CMK (cell line): ENCODE results near the gene PCNT.
A peak's percentile ranks its signal among the peaks of the same experiment; 100 is the strongest.

Experiments used
- DNase-seq: peaks from one replicate; pipeline ENCODE4 v3.0.0-alpha.2; 2010; ENCODE audit warnings: low read depth

PCNT gene

DNA sequence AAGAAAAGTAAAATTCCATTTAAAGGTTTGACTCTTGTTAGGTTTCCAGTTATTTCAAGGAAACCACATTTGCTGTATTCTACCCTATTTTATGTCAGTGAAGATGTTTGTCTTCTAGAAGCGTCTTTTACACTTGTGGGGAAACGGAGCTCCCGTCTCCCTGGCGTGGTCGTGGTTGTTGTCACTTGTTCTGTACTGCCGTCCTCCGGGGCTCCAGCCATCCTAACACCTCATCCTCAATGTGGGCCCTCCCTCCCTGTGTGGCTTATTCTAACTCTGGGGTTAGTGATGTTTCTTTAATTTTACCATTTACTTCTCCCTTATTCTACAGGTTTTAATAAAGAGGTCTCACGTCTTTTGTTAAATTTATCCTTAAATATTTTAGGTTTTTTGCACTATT lies 82.0 kb downstream of the PCNT start:
- no peak for DNase-seq

DNA sequence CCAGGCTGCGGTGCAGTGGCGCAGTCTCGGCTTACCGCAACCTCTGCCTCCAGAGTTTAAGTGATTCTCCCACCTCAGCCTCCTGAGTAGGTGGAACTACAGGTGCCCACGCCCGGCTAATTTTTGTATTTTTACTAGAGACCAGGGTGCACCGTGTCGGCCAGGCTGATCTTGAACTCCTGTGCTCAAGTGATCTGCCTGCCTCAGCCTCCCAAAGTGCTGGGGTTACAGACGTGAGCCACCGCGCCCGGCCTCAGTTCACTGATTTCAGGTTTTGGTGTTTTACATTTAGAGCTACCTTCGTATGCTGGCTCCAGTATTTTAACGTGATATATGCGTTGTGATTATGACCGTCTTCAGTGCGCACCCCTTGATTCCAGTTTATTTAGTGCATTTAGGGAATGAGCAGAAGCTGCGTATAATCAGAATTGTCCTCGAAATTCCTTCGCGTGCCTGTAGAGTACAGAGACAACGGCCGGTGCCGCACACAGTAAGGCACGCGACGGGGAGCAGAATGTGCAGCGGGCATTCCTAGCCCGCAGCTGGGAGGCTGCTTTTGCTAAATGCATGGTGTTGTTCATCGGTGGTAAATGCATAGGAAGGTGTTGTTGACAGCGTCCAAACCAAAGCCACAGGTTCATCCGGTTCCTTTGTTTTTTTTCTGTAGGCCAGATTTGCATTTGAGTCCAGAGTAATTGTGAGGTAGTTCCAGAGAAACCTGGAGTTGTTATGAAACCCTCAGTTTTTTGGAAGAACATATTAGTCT lies 85.9 kb downstream of the PCNT start:
- DNase-seq = no peak

DNA sequence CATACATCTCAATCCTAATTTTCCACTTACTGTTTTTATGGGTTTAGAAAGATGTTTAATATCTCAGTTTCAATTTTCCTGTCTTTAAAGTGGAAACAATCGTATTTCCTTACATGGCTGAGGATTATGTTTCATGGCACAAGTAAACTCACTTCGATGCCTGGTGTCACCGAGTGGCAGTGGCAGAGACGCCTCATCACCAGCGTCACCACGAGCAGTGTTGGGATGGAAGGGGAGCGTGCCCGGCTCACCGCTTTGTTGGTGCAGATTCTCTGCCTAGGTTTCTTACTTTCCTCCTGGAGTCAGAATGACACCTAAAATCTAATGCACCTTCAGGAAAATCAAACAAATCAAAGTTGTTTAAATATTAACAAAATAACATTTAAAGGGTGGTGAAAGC lies 86.6 kb downstream of the PCNT start:
- DNase-seq = no peak

DNA sequence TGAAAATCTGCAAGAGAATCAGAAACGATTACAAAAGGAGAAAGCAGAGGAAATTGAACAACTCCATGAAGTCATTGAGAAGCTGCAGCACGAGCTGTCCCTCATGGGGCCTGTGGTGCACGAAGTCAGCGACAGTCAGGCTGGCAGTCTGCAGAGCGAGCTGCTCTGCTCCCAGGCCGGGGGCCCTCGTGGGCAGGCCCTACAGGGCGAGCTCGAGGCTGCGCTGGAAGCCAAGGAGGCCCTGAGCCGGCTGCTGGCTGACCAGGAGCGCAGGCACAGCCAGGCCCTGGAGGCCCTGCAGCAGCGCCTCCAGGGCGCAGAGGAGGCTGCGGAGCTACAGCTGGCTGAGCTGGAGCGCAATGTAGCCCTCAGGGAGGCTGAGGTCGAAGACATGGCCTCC lies 87.3 kb downstream of the PCNT start:
- DNase-seq = no peak

DNA sequence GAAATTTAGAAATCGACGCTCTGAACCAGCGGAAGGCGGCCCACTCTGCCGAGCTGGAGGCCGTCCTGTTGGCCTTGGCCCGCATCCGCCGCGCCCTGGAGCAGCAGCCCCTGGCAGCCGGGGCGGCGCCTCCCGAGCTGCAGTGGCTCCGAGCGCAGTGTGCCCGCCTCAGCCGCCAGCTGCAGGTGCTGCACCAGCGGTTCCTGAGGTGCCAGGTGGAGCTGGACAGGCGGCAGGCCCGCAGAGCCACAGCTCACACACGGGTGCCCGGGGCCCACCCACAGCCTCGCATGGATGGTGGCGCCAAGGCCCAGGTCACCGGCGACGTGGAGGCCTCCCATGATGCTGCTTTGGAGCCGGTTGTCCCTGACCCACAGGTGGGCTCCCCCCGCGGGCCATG lies 87.7 kb downstream of the PCNT start:
- no peak for DNase-seq

DNA sequence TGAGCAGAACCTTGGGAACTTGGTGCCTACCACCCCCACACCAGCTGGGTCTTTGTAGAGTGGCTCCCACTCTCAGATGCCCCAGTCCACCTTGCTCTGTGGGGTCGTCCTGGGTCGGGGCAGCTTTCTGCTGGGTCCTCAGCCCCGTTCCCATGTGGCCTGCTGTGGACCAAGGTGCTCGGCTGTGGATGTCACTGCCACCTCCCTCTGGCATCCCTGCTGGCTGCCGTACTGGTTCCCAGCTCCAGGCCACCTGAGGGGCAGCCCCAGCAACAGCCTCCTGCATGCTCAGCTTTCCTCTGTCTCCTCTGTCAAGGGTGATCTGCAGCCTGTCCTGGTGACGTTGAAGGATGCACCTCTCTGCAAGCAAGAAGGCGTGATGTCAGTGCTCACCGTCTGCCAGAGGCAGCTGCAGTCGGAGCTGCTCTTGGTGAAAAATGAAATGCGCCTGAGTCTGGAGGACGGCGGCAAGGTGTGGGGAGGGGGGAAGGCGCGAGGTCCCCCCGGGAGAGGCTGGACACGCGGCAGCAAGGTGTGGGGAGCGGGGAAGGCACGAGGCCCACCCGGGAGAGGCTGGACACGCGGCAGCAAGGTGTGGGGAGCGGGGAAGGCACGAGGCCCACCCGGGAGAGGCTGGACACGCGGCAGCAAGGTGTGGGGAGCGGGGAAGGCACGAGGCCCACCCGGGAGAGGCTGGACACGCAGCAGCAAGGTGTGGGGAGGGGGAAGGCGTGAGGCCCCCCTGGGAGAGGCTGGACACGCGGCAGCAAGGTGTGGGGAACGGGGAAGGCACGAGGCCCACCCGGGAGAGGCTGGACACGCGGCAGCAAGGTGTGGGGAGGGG lies 88.8 kb downstream of the PCNT start:
- DNase-seq = no peak

DNA sequence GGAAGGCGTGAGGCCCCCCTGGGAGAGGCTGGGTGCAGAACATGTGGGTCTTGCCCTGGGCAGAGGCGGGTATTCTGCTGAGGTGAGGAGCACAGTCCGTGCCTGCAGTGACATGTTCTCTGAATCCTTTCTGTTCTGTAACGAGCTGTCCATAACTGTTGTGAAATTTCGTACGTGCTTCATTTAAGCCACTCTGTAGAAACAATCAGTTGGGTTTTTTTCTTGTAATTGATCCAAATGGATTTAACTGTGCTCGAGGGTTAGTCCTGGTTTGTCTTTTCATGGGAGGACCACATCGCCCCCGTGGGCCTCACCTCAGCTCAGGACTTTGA lies 89.4 kb downstream of the PCNT start:
- no peak for DNase-seq

DNA sequence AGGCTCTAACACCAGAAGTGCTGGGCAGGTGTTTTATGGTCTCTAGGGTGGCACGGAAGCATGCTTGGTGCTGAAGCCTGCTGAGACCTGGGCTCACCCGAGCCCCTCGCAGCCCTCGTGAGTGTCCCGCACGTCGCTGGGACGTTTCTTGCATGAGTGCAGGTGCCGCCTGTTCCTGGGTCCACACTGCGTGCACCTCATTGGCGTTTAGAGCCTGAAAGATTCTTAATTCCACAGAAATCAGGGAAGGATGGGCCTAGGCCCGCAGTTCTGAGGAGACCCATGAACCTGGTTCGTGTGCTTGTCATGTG lies 91.0 kb downstream of the PCNT start:
- no peak for DNase-seq

DNA sequence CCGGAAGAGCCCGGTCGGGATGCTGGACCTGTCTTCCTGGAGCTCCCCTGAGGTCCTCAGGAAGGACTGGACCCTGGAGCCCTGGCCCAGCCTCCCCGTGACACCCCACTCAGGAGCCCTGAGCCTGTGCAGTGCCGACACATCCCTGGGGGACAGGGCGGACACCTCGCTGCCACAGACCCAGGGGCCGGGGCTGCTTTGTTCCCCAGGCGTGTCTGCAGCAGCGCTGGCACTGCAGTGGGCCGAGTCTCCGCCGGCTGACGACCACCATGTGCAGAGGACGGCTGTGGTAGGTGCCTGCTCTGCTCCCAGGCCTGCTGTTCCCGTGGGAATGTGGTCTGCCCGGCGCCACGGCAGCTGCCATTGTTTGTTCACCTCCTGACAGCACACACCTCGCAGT lies 92.6 kb downstream of the PCNT start:
- no peak for DNase-seq

DNA sequence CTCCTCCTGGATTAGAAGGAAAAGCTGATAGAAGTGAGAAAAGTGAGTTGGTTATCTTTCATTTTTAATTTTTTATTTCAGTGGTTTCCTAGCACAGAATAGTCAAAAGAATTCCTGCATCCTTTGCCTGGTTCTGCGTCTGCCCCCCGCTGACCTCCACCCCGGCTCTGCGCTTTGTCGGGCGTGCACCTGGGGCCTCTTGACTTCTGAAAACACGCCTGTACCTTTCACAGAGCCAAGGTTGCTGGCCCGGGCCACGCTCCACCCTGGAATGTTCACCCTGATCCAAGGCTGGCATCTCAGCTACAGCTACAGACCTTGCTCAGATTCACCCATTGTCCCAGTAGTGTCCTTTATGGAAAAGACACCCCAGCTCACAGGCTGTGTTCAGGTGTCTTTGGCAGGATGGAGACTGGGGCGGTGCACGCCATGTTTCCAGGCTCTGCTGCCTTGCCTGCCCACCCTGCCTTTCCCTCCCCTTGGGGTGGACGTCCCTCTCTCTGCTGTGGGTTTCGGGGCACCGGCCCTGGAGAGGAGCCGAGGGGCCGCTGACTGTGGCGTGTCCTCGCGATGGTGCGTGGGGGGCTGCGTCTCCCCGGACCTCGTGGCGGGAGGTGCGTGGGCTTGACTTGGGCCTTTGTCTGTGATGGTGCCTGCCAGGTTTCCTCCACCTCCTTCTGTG lies 94.5 kb downstream of the PCNT start:
- no peak for DNase-seq

DNA sequence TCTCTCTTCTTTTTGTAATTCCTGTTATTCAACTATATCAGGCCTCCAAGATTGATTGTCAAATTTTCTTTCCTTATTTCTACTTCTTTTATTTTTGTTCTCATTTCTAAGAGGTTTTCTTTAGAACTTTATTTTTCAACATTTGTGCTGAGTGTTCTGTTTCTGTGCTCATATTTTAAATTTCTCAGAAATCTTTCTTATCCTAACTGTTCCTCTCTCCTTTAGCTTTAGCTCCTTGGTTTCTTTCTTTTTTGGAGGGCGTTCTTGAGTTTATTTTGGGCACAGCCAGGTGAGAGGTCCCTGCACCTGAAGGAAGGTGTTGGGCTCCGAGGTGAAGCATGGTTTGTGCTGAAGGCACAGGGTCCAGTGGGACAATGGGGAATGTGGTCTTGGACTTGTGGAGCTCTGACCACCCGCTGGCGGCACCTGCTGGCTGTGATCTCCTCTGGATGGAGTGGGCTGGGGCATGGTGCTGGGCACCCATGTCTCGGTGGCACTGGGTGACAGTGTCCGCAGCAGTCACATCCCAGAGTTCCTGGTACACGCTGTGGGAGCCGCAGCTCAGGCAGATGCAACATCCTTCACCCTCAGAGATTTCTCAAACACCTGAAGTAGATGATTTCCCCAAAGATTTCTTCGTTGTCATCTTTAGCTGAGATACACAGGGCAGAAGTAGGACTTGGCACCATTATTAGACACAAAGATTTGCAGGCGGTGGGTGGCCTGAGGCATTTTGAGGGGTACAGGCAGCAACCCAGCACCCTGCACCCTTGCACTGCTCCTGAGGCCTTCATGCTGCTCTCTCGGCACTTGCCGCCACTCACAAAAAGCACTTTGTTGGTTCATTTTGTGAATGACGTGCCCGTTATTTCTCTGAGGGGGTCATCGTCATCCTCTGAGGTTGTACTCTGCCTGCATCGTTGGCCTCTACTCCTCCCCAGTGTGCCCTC lies 96.6 kb downstream of the PCNT start:
- no peak for DNase-seq

DNA sequence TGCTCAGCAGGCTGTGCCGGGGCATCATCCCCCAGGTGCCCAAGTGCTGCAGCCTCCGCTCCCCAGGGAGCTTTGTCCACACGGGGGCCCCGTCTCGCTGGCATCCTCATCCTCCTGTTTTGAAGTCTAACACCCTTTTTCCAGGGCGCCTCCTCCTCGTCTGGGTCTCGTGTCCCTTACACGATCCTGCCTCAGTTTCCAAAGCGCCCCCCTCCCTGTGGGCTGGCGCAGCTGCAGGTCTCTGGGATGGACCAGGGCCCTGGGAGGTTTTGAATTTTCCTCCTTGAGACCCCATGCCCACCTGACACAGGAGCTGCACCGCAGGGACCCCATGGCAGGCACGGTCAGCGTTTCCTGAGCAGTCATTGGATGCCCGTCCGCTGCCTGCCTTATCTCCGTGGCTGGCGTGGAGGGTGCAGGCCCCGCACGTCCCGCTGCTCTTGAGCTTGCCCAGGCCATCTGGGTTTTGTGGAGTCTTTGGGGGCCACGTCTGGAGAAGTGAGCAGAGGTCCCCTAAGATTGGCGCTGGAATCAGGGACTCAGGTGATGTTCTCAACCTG lies 97.3 kb downstream of the PCNT start:
- DNase-seq = no peak

DNA sequence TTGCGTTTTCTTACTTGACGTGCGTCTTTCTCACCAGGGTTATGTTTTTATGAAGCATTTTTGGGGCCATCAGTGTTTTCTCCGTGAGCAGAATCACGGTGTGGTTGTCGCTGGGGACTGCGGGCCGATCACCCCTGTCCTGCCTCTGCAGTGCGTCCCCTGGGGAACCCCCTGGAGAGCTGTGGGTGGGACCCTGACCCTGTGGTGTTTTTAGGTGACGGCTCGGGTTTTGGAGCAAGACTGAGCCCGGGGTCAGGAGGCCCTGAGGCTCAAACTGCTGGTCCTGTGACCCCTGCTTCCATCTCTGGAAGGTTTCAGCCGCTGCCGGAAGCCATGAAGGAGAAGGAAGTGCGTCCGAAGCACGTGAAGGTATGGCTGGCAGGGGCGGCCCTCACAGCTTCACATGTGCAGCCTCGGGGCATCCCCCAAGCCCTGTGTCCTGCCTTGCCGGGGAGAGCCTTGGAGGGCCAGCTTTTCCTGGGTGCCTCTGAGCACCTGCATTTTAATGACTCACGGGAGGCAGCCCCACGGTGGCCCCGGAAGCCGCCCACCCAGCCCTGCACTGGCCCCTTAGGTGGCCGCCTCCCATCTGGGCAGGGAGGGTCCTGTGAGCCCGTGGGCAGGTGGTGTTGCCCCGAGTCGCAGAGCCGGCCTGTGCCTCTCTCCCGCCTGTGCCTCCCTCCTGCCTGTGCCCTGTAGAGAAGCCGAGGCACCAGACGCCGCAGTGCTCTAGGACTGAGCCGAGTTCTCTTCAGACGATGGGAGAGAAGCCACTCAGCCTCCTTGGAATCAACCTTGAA lies 98.0 kb downstream of the PCNT start:
- DNase-seq = no peak

DNA sequence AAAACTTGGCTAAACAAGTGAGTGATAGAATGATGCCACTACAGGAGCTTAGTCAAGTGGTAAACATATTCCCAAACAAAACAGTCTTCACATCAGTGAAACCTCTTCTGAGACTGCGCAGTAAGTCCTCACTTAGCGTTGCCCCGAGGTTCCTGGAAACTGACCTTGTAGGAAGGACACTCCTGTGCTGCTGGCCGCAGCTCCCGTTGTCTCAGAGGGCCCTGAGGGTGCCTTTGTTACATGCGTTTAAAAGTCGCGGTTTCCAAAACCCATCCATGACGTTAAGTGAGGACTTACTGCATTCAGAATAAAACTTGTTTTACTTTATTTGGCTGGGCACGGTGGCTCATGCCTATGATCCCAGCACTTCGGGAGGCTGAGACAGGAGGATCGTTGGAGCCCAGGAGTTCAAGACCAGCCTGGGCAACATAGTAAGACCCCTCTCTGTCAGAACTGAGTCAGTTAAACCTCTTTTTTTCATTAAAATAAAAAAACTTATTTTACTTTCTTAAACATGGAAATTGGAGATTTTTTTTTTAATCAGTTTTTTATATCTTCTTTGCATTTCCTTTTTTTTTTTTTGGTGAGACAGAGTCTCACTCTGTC lies 98.8 kb downstream of the PCNT start:
- DNase-seq = no peak

DNA sequence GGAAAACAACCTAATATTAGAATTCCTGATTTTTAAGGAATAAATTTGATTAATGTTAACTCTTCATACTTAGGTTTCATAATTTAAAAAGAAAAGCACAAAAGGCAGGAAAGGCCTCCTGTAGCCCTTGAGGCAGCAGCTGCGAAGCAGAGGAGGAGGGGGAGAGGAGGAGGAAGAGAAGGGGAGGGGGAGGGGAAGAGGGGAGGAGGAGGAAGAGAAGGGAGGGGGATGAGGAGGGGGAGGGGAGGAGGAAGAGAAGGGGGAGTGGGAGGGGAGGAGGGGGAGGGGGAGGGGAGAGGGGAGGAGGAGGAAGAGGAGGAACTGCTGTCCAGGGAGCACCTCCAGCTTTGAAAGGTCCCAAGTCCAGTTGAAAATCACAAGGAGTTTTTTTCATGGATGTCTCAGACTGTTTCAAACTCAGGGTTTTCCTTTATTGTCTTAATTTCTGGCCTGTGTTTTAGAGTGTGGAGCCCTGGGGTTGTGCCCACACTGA lies 99.6 kb downstream of the PCNT start:
- peak; percentile 86 for DNase-seq

DNA sequence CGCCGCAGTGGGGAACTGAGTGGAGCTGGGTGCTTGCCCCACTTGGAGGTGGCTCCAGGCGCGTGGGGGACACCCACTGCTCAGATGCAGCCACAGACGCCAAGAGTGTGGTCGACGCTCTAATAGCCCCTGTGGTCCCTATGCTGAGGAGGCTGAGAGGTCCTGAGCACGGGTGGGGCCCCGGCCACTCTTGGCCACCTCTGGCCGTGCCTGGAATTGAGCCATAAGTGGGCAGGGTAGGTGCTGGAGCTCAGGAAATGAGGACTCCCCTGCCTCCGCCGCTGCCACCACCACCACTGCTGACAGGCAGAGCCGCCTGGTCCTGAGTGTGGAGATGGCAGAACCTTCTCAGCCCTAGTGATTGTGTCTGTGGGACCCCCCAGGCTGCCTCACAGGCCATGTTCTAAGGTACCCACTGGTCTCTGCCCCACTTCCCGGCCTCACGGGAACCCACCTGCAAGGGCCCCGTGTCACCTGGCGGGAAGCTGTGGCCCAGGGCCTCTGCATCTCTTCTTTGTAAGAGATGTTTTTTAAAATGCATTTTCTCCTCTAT lies 100.2 kb downstream of the PCNT start:
- peak; percentile 18 for DNase-seq

DNA sequence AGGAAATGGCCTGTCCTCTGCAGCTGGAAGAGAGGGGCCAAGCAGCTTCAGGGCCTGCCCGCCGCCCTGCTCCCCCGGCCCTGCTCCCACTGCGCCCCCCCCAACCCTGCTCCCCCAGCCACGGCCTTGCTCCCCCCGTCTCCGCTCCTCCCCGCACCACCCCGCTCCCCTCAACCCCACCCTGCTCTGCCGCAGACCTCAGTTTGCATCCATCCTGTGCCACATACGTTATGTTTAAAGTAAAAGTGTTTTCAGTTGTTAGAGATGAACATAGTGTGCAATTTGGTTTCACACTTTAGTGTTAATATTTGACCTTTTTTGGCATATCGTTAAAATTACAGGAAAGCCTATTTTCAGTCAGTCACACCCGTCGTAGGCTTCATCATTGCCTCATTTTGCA lies 100.7 kb downstream of the PCNT start:
- DNase-seq = no peak

DNA sequence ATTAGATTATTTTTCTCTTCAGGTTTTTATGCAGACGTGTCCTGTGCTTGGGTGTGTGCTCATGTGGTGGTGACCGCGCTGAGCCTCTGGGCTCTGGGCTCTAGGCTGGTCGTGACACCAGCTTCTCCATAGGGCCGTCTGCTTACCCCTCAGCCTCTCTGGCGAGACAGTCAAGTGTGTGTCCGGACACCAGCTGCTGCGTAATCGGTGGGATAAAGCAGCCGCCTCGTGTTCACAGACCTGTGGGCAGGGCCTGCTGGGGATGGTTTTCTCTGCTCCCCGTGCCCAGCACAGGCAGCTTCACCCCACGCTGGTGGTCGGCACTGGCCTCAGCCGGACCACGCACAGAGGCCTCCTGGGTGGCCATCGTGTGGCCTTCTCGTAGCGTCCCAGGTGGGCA lies 101.1 kb downstream of the PCNT start:
- no peak for DNase-seq

DNA sequence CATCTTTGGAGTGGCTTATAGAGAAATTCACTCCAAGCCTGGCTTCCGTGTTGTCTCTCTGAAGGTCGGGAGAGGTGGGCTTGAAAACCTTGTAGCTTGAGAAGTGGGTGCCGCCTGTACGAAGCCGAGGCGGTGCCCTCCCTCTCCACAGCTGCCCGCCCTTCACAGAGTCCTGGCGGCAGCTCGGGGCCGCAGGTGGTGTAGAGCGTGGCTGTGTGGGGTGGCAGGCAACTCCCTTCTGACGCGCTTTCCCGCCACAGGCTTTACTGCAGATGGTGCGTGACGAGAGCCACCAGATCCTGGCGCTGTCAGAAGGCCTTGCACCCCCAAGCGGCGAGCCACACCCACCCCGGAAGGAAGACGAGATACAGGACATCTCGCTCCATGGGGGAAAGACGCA lies 101.6 kb downstream of the PCNT start:
- no peak for DNase-seq
